ENCODE measurements around the gene EIF3L.

DNA sequence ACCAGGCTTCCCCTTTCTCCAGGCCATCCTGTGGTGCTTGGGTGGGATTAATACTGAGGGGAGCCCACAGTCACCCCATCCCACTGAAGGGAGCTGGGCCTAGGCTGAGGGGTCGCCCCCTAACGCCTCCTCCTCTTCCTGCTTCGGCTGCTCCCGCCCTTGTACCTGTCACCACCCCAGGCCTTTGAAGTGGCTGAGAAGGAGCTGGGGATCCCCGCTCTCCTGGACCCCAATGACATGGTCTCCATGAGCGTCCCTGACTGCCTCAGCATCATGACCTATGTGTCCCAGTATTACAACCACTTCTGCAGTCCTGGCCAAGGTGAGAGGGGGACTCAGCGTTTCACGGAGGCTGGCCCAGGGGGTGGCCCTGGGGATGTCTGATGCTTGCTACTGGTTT, 63.0 kb downstream of the EIF3L start:
- TF ChIP-seq, protein P1, sequence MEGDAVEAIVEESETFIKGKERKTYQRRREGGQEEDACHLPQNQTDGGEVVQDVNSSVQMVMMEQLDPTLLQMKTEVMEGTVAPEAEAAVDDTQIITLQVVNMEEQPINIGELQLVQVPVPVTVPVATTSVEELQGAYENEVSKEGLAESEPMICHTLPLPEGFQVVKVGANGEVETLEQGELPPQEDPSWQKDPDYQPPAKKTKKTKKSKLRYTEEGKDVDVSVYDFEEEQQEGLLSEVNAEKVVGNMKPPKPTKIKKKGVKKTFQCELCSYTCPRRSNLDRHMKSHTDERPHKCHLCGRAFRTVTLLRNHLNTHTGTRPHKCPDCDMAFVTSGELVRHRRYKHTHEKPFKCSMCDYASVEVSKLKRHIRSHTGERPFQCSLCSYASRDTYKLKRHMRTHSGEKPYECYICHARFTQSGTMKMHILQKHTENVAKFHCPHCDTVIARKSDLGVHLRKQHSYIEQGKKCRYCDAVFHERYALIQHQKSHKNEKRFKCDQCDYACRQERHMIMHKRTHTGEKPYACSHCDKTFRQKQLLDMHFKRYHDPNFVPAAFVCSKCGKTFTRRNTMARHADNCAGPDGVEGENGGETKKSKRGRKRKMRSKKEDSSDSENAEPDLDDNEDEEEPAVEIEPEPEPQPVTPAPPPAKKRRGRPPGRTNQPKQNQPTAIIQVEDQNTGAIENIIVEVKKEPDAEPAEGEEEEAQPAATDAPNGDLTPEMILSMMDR (IDR thresholded peaks at IDR 0.05) = no peak
- no peak for TF ChIP-seq POLR2AphosphoS5 (IDR thresholded peaks at IDR 0.05)

All from gastroesophageal sphincter (tissue), 3 donors.